SHP77 (cell line): ENCODE results near the gene GRK5.

Source experiments
- DNase-seq, 2 experiments: peaks; one replicate each; lab custom pipeline; 2025; lab: John Stamatoyannopoulos, UW

GRK5 gene

GRCh38 chr10:119297207-119297968, 90.0 kb downstream of the GRK5 start:
- DNase-seq, result no peak

- DNase-seq, result no peak
Measured at GRCh38 chr10:119298810-119299209, 91.4 kb downstream of the GRK5 start.

GRCh38 chr10:119299531-119299930, 92.2 kb downstream of the GRK5 start:
- DNase-seq, result peak in 1 of 2 experiments; percentile 29

- no peak for DNase-seq
Measured at GRCh38 chr10:119301397-119301796, 94.0 kb downstream of the GRK5 start.

- no peak for DNase-seq
Measured at GRCh38 chr10:119302172-119302571, 94.8 kb downstream of the GRK5 start.

GRCh38 chr10:119302591-119303253, 95.4 kb downstream of the GRK5 start:
- no peak for DNase-seq

GRCh38 chr10:119303886-119304285, 96.5 kb downstream of the GRK5 start:
- no peak for DNase-seq

GRCh38 chr10:119304541-119304940, 97.2 kb downstream of the GRK5 start:
- no peak for DNase-seq

GRCh38 chr10:119305860-119306513, 98.6 kb downstream of the GRK5 start:
- peak; percentile 43 to 69 for DNase-seq

- peak; percentile 41 to 73 for DNase-seq
Measured at GRCh38 chr10:119306514-119306951, 99.2 kb downstream of the GRK5 start.

- no peak for DNase-seq
Measured at GRCh38 chr10:119306986-119307392, 99.6 kb downstream of the GRK5 start.

- DNase-seq, result no peak
Measured at GRCh38 chr10:119308089-119308488, 100.7 kb downstream of the GRK5 start.

GRCh38 chr10:119308551-119309422, 101.4 kb downstream of the GRK5 start:
- no peak for DNase-seq

- no peak for DNase-seq
Measured at GRCh38 chr10:119309423-119309770, 102.0 kb downstream of the GRK5 start.

GRCh38 chr10:119310806-119311205, 103.4 kb downstream of the GRK5 start:
- no peak for DNase-seq

GRCh38 chr10:119312241-119312640, 104.9 kb downstream of the GRK5 start:
- DNase-seq, result no peak

- no peak for DNase-seq
Measured at GRCh38 chr10:119313024-119313423, 105.7 kb downstream of the GRK5 start.

- DNase-seq, result no peak
Measured at GRCh38 chr10:119313644-119314043, 106.3 kb downstream of the GRK5 start.

GRCh38 chr10:119314061-119314460, 106.7 kb downstream of the GRK5 start:
- no peak for DNase-seq

- DNase-seq, result no peak
Measured at GRCh38 chr10:119314486-119314885, 107.1 kb downstream of the GRK5 start.

- DNase-seq, result peak; percentile 28 to 67
Measured at GRCh38 chr10:119315128-119316001, 108.0 kb downstream of the GRK5 start.
